ENCODE results near the gene NKD1.

NKD1 gene

DNA sequence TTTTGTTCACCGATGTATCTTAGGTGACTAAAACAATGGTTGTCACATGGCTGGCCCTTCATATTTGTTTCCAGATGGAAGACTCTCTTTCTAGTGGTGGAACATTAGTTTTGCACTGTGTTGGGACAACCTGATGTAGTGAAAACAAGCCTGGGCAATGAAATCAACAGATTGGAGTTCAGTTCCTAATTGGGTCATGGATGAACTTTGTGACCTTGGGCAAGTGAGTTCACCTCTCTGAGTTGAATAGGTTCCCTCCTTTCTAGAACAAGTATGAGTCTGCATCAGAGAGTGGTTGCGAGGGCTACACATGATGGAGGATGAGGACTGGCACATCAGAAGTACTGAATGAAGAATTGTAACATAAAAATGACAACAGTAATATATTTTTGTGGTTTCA, 2.1 kb upstream of the NKD1 start:
- TF ChIP-seq HDGF (IDR thresholded peaks at IDR 0.05; ENCODE audit: borderline replicate concordance), result no peak
- no peak for TF ChIP-seq TARDBP (IDR thresholded peaks at IDR 0.05)
- no peak for TF ChIP-seq BHLHE40 (IDR thresholded peaks at IDR 0.05; ENCODE audit: borderline replicate concordance)
- TF ChIP-seq SP1 (IDR thresholded peaks at IDR 0.05), result no peak
- no peak for TF ChIP-seq SUZ12 (IDR thresholded peaks at IDR 0.05)
- no peak for TF ChIP-seq FOXA1 (IDR thresholded peaks at IDR 0.05)
- no peak for TF ChIP-seq LEF1 (IDR thresholded peaks at IDR 0.05; ENCODE audit: borderline replicate concordance)
- no peak for TF ChIP-seq ELF4 (IDR thresholded peaks at IDR 0.05)
- TF ChIP-seq FOXK2 (IDR thresholded peaks at IDR 0.05), result no peak
- TF ChIP-seq CTBP1 (IDR thresholded peaks at IDR 0.05; ENCODE audit: borderline replicate concordance), result no peak
- TF ChIP-seq ARNT (IDR thresholded peaks at IDR 0.05), result no peak
- no peak for TF ChIP-seq PKNOX1 (IDR thresholded peaks at IDR 0.05)
- no peak for TF ChIP-seq FOXM1 (IDR thresholded peaks at IDR 0.05; ENCODE audit: borderline replicate concordance)
- ChIA-PET CTCF (no interaction called here), POLR2A (no interaction called here)
- no peak for DNase-seq (ENCODE audit: extremely low spot score)

DNA sequence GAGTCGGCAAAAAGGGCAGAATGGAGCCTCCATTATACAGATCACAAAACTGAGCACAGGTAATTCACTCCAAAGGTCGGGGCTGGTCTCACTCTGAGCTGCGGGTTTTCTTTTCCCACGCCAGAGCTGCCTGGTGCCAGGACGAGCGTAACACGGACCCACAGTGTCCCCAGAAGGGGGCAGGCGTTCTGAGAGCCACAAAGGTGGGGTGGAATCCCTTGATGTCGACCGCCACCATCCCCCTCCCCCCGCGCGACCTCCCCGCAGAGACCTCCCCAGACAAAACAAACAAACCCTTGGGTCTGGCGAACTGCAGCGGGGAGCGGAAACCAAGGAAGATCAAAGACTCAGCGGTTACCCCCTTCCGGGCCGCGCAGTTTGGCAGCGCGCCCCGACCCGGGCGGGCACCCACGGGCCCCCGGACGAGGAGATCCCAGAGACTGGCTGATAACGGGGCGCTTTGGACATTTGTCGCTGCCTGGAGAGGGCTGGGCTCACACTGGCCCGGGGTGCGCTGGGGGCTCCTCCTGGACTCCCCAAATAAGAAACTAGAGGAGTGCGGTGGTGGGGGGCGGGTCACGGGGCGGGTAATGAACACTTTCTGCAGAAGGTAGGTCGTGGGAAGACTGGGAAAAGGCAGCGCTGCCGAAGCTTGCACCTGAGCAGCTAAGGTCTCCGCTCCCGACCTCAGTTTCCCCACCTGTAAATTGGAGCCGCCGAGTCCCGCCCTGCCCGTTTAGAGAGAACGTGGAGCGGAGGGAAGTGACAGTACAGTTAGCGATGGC, 664 bp upstream of the NKD1 start:
- CTCF ChIA-PET, result no interaction called here
- DNase-seq (ENCODE audit: extremely low spot score), result peak; percentile 39
- POLR2A ChIA-PET, result no interaction called here
- TF ChIP-seq FOXK2 (IDR thresholded peaks at IDR 0.05), result no peak
- no peak for TF ChIP-seq HDGF (IDR thresholded peaks at IDR 0.05; ENCODE audit: borderline replicate concordance)
- no peak for TF ChIP-seq L3MBTL2 (conservative IDR thresholded peaks at IDR 0.05)
- no peak for TF ChIP-seq TARDBP (IDR thresholded peaks at IDR 0.05)
- TF ChIP-seq ELF4 (IDR thresholded peaks at IDR 0.05), result no peak
- no peak for TF ChIP-seq FOXA1 (IDR thresholded peaks at IDR 0.05)
- TF ChIP-seq PKNOX1 (IDR thresholded peaks at IDR 0.05), result no peak
- TF ChIP-seq SP1 (IDR thresholded peaks at IDR 0.05), result no peak
- TF ChIP-seq CTBP1 (IDR thresholded peaks at IDR 0.05; ENCODE audit: borderline replicate concordance), result no peak

DNA sequence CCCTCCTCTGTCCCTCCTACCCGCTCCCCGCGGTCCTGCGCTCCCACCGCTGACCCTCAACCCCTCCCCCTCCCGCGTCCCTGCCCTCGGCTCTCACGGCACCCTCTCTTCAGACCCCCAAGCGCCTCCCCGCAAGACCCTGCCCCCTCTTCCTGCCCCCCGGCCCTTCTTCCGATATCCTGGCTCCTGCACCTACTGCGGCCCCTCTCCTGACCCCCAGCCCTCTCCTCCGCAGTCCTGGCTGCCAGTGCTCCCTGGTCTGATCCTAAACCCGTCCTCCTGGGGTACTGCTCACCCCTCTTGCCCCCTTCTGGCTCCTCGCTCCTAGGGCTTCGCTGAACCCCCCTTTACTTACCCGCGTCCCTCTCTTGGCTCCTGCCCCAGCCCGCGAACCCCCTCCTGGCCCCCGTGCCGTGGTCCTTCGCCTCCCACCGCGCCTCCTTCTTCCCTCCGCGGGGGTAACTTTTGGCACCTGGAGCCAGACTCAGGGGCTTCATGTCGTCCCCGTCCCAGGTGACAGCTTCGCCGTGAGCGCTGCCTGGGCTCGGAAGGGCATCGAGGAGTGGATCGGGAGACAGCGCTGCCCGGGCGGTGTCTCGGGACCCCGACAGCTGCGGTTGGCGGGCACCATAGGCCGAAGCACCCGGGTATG, 839 bp downstream of the NKD1 start:
- TF ChIP-seq ZNF384 (IDR thresholded peaks at IDR 0.05) (no peak), CTBP1 (IDR thresholded peaks at IDR 0.05; ENCODE audit: borderline replicate concordance) (no peak), BHLHE40 (IDR thresholded peaks at IDR 0.05; ENCODE audit: borderline replicate concordance) (no peak), NFRKB (IDR thresholded peaks at IDR 0.05) (no peak), SP1 (IDR thresholded peaks at IDR 0.05) (no peak), ELF4 (IDR thresholded peaks at IDR 0.05) (no peak)
- DNase-seq (ENCODE audit: extremely low spot score), result no peak
- POLR2A ChIA-PET, result no interaction called here
- CTCF ChIA-PET, result no interaction called here

DNA sequence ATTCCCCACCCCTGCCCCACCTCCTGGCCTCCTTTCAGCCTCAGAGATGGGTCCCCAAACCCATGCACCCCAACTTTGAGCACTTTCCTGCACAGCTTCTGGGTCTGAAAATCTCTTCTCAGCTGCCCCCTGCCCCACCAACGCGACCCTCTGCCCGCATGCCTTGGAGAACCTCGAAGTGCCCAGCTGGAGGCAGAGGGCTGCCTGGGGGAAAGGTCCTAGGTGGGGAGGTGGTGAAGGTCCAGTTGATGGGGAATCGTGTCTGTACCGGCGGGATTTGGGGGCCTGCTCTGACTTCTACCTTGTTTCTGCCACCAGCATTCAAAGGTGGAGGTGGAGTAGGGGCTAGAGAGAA, 1.3 kb downstream of the NKD1 start:
- ChIA-PET CTCF (no interaction called here), POLR2A (no interaction called here)
- DNase-seq (ENCODE audit: extremely low spot score), result no peak
- TF ChIP-seq ARNT (IDR thresholded peaks at IDR 0.05), result no peak
- no peak for TF ChIP-seq BHLHE40 (IDR thresholded peaks at IDR 0.05; ENCODE audit: borderline replicate concordance)
- TF ChIP-seq NFRKB (IDR thresholded peaks at IDR 0.05), result no peak
- TF ChIP-seq CTBP1 (IDR thresholded peaks at IDR 0.05; ENCODE audit: borderline replicate concordance), result no peak
- TF ChIP-seq FOXM1 (IDR thresholded peaks at IDR 0.05; ENCODE audit: borderline replicate concordance), result no peak
- TF ChIP-seq HDGF (IDR thresholded peaks at IDR 0.05; ENCODE audit: borderline replicate concordance), result no peak
- TF ChIP-seq ZNF384 (IDR thresholded peaks at IDR 0.05), result no peak
- no peak for TF ChIP-seq TARDBP (IDR thresholded peaks at IDR 0.05)
- TF ChIP-seq ELF4 (IDR thresholded peaks at IDR 0.05), result no peak
- TF ChIP-seq FOXA1 (IDR thresholded peaks at IDR 0.05), result no peak
- no peak for TF ChIP-seq LEF1 (IDR thresholded peaks at IDR 0.05; ENCODE audit: borderline replicate concordance)
- no peak for TF ChIP-seq SP1 (IDR thresholded peaks at IDR 0.05)
- no peak for TF ChIP-seq FOXK2 (IDR thresholded peaks at IDR 0.05)

GRCh38 chr16:50550035-50550434, 1.8 kb downstream of the NKD1 start:
- POLR2A ChIA-PET, result no interaction called here
- no peak for DNase-seq (ENCODE audit: extremely low spot score)

More at GRCh38 chr16:50550035-50550434, 1.8 kb downstream of the NKD1 start:
- TF ChIP-seq ELF4 (IDR thresholded peaks at IDR 0.05) (no peak), BHLHE40 (IDR thresholded peaks at IDR 0.05; ENCODE audit: borderline replicate concordance) (no peak), FOXM1 (IDR thresholded peaks at IDR 0.05; ENCODE audit: borderline replicate concordance) (no peak), TARDBP (IDR thresholded peaks at IDR 0.05) (no peak), ZNF384 (IDR thresholded peaks at IDR 0.05) (no peak), HDGF (IDR thresholded peaks at IDR 0.05; ENCODE audit: borderline replicate concordance) (no peak), FOXA1 (IDR thresholded peaks at IDR 0.05) (no peak), LEF1 (IDR thresholded peaks at IDR 0.05; ENCODE audit: borderline replicate concordance) (no peak), PKNOX1 (IDR thresholded peaks at IDR 0.05) (no peak), CTBP1 (IDR thresholded peaks at IDR 0.05; ENCODE audit: borderline replicate concordance) (no peak), SUZ12 (IDR thresholded peaks at IDR 0.05) (no peak), L3MBTL2 (conservative IDR thresholded peaks at IDR 0.05) (no peak), ARNT (IDR thresholded peaks at IDR 0.05) (no peak), SP1 (IDR thresholded peaks at IDR 0.05) (no peak), NFRKB (IDR thresholded peaks at IDR 0.05) (no peak), FOXK2 (IDR thresholded peaks at IDR 0.05) (no peak)
- CTCF ChIA-PET, result no interaction called here
